Measurements from ENCODE around the gene CYP8B1.

DNA sequence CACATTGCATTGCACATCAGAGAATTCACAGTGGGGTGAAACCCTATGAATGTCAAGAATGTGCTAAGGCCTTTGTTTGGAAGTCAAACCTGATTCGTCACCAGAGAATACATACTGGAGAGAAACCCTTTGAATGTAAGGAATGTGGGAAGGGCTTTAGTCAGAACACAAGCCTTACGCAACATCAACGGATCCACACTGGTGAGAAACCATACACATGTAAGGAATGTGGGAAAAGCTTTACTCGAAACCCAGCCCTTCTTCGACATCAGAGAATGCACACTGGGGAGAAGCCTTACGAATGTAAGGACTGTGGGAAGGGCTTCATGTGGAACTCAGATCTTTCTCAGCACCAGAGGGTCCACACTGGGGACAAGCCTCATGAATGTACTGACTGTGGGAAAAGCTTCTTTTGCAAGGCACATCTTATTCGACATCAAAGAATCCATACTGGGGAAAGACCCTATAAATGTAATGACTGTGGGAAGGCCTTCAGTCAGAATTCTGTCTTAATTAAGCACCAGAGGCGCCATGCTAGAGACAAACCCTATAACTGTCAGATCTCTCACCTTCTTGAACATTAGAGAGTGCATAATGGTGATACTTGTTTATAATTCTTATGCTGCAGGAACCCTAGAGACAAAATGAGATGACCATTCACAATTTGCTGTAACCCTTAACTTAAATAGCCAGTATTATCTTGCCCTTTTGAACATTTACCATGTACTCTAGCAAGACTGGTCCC is 39.3 kb upstream of the CYP8B1 start:
- TF ChIP-seq, protein P1, sequence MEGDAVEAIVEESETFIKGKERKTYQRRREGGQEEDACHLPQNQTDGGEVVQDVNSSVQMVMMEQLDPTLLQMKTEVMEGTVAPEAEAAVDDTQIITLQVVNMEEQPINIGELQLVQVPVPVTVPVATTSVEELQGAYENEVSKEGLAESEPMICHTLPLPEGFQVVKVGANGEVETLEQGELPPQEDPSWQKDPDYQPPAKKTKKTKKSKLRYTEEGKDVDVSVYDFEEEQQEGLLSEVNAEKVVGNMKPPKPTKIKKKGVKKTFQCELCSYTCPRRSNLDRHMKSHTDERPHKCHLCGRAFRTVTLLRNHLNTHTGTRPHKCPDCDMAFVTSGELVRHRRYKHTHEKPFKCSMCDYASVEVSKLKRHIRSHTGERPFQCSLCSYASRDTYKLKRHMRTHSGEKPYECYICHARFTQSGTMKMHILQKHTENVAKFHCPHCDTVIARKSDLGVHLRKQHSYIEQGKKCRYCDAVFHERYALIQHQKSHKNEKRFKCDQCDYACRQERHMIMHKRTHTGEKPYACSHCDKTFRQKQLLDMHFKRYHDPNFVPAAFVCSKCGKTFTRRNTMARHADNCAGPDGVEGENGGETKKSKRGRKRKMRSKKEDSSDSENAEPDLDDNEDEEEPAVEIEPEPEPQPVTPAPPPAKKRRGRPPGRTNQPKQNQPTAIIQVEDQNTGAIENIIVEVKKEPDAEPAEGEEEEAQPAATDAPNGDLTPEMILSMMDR (IDR thresholded peaks at IDR 0.05), result no peak
- TF ChIP-seq POLR2A (IDR thresholded peaks at IDR 0.05), result no peak
